HepG2 (cell line): ENCODE data around the gene RNMT. TPM values are rescaled to one million over a fixed set of nuclear protein-coding genes. Genes with fewer than 3 reads are reported as not detected.
A peak's percentile ranks its signal among the peaks of the same experiment; 100 is the strongest.

Experiments used
- ARID2 ChIP-seq: sonication (generic); formaldehyde crosslinking; IDR thresholded peaks from 2 replicates; pipeline ENCODE4 v1.8.1; 2022; ENCODE audit warnings: mild to moderate bottlenecking, missing genetic modification reagents, borderline replicate concordance
- NR2F1 ChIP-seq, 2 experiments: fragments of 450-650 bp in 1 of 2; formaldehyde crosslinking in 1 of 2; IDR thresholded peaks; 2 replicates each; pipeline versions ENCODE4 v1.5.0 to v1.6.1; 2016 to 2020; ENCODE audit warnings: mild to moderate bottlenecking in 1 of 2, missing compliant biosample characterization in 1 of 2, missing genetic modification reagents in 1 of 2, moderate library complexity in 1 of 2
- RNF2 ChIP-seq: fragments of 450-650 bp; conservative IDR thresholded peaks from 2 replicates; pipeline ENCODE4 v1.6.1; 2016; ENCODE audit warnings: low read depth
- ZMYM2 ChIP-seq: sonication (generic); formaldehyde crosslinking; IDR thresholded peaks from 2 replicates; pipeline ENCODE4 v1.8.0; 2022; ENCODE audit warnings: mild to moderate bottlenecking, missing genetic modification reagents
- ZNF282 ChIP-seq: fragments of 450-650 bp; IDR thresholded peaks from 2 replicates; pipeline ENCODE4 v1.6.1; 2018; ENCODE audit not compliant: partially characterized antibody
- ZNF337 ChIP-seq: sonication (generic); formaldehyde crosslinking; IDR thresholded peaks from 2 replicates; pipeline ENCODE4 v1.5.1; 2020; ENCODE audit warnings: missing genetic modification reagents, low read depth, mild to moderate bottlenecking, borderline replicate concordance
- ZNF430 ChIP-seq: sonication (generic); formaldehyde crosslinking; IDR thresholded peaks from 2 replicates; pipeline ENCODE4 v1.9.0; 2021; ENCODE audit warnings: mild to moderate bottlenecking, missing genetic modification reagents
- ZNF501 ChIP-seq: sonication (generic); formaldehyde crosslinking; IDR thresholded peaks from 2 replicates; pipeline ENCODE4 v1.5.1; 2020; ENCODE audit warnings: mild to moderate bottlenecking, moderate library complexity, missing genetic modification reagents
- ZNF510 ChIP-seq: sonication (generic); formaldehyde crosslinking; IDR thresholded peaks from 2 replicates; pipeline ENCODE4 v1.4.0; 2020; ENCODE audit warnings: low read depth, mild to moderate bottlenecking, missing genetic modification reagents
- ZNF563 ChIP-seq: sonication (generic); formaldehyde crosslinking; IDR thresholded peaks from 2 replicates; pipeline ENCODE4 v1.8.0; 2022; ENCODE audit warnings: mild to moderate bottlenecking, moderate library complexity, missing genetic modification reagents
- polyA plus RNA-seq, 8 experiments: library from polyadenylated mRNA; depleted of rRNA in 3 of 8; stranded (reverse) in 7 of 8; unstranded in 1 of 8; fragments of >200 nt; fragmentation: Illumina TruSeq in 4 of 8; extraction: Trizol in 4 of 8; gene quantifications; 2 replicates each; pipeline versions ENCODE4 v1.2.1 to v1.2.3, GENCODE V29; 2011 to 2016; ENCODE audit warnings: low read depth in 4 of 8, missing spikeins in 1 of 8, mixed read lengths in 1 of 8; ENCODE audit not compliant: insufficient read depth in 1 of 8
- total RNA-seq, 5 experiments: library from RNA; depleted of rRNA; stranded (reverse); fragments of >200 nt; fragmentation: Illumina TruSeq; extraction: Trizol; gene quantifications; 2 replicates each; pipeline ENCODE4 v1.2.3, GENCODE V29; 2016; ENCODE audit warnings: low read depth in 1 of 5
- TF ChIP-seq, protein P1 (sequence below): sonication (generic); formaldehyde crosslinking; IDR thresholded peaks from 2 replicates; pipeline ENCODE4 v1.9.0; 2021; ENCODE audit warnings: missing genetic modification reagents, borderline replicate concordance
- TF ChIP-seq, protein P2 (sequence below): sonication (generic); formaldehyde crosslinking; IDR thresholded peaks from 2 replicates; pipeline ENCODE4 v1.5.0; 2020; ENCODE audit warnings: mild to moderate bottlenecking, missing genetic modification reagents
- TF ChIP-seq, protein P3 (sequence below): sonication (generic); formaldehyde crosslinking; IDR thresholded peaks from 2 replicates; pipeline ENCODE4 v1.5.0; 2020; ENCODE audit warnings: mild to moderate bottlenecking, missing genetic modification reagents, borderline replicate concordance
- TF ChIP-seq, protein P4 (sequence below): sonication (generic); formaldehyde crosslinking; IDR thresholded peaks from 2 replicates; pipeline ENCODE4 v1.4.0; 2020; ENCODE audit warnings: mild to moderate bottlenecking, missing genetic modification reagents

Gene RNMT
- total and polyA plus RNA-seq, 2 of the 13 experiments (the other 11 are each of a cell fraction or from before 2014, with no cell fraction given): 22.9 to 24.4 TPM

DNA sequence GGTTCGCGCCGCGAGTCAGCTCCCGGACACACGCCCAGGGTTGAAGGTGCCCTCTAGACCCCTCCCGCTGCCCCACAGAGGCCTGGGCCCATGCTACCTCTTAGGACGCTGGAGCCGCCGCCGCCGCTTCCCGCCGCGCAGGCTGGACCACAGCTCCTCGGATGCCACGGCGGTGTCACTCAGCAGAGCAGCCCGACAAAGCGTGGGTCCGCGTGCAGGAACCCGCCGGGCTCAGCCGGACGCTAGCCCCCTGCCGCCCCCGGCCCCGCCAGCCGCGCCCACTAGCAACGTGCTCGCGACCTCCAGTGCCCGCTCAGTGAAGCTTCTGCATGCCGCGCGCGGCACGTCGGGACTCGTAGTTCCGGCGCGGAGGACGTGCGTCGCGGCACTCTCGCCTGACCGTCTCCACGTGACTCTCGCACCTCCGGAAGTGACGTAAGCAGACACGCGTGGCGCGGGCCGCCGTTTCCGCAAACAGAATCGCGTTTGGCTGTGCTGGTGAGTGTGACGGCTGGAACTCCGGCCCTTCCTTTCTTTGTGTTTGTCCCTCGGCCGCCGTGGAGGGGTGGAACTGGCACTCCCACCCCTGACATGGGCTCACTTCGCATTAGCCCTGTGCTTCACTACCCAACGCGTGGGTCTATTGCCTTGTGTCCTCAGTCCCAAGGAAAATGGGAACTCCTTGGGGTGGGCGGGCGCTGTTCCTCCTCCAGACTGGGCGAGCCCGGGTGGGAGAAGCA lies at the start of gene RNMT, which contains the start of gene FAM210A (continued):
- TF ChIP-seq, protein P1, sequence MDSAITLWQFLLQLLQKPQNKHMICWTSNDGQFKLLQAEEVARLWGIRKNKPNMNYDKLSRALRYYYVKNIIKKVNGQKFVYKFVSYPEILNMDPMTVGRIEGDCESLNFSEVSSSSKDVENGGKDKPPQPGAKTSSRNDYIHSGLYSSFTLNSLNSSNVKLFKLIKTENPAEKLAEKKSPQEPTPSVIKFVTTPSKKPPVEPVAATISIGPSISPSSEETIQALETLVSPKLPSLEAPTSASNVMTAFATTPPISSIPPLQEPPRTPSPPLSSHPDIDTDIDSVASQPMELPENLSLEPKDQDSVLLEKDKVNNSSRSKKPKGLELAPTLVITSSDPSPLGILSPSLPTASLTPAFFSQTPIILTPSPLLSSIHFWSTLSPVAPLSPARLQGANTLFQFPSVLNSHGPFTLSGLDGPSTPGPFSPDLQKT (CRISPR knock-in tag): peak; percentile 85; the same call in 1 of the 2 replicates
- TF ChIP-seq NR2F1 (CRISPR knock-in tag; IDR thresholded peaks at IDR 0.05) (0 out of 4 replicates have a peak, but pooled peaks have one; percentile 19 to 27), ZNF501 (CRISPR knock-in tag) (peak; percentile 91), RNF2 (no peak), ZNF337 (CRISPR knock-in tag) (peak; percentile 81), ZNF282 (no peak), ARID2 (no peak; the same call in 1 of the 2 replicates), ZNF510 (CRISPR knock-in tag) (peak; percentile 81; the same call in 1 of the 2 replicates), ZMYM2 (CRISPR knock-in tag) (no peak), ZNF430 (no peak), ZNF563 (CRISPR knock-in tag) (peak; percentile 41)
- TF ChIP-seq, protein P2, sequence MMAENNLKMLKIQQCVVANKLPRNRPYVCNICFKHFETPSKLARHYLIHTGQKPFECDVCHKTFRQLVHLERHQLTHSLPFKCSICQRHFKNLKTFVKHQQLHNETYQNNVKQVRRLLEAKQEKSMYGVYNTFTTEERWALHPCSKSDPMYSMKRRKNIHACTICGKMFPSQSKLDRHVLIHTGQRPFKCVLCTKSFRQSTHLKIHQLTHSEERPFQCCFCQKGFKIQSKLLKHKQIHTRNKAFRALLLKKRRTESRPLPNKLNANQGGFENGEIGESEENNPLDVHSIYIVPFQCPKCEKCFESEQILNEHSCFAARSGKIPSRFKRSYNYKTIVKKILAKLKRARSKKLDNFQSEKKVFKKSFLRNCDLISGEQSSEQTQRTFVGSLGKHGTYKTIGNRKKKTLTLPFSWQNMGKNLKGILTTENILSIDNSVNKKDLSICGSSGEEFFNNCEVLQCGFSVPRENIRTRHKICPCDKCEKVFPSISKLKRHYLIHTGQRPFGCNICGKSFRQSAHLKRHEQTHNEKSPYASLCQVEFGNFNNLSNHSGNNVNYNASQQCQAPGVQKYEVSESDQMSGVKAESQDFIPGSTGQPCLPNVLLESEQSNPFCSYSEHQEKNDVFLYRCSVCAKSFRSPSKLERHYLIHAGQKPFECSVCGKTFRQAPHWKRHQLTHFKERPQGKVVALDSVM (CRISPR knock-in tag): peak; percentile 16; the same call in 1 of the 2 replicates
- TF ChIP-seq, protein P3, sequence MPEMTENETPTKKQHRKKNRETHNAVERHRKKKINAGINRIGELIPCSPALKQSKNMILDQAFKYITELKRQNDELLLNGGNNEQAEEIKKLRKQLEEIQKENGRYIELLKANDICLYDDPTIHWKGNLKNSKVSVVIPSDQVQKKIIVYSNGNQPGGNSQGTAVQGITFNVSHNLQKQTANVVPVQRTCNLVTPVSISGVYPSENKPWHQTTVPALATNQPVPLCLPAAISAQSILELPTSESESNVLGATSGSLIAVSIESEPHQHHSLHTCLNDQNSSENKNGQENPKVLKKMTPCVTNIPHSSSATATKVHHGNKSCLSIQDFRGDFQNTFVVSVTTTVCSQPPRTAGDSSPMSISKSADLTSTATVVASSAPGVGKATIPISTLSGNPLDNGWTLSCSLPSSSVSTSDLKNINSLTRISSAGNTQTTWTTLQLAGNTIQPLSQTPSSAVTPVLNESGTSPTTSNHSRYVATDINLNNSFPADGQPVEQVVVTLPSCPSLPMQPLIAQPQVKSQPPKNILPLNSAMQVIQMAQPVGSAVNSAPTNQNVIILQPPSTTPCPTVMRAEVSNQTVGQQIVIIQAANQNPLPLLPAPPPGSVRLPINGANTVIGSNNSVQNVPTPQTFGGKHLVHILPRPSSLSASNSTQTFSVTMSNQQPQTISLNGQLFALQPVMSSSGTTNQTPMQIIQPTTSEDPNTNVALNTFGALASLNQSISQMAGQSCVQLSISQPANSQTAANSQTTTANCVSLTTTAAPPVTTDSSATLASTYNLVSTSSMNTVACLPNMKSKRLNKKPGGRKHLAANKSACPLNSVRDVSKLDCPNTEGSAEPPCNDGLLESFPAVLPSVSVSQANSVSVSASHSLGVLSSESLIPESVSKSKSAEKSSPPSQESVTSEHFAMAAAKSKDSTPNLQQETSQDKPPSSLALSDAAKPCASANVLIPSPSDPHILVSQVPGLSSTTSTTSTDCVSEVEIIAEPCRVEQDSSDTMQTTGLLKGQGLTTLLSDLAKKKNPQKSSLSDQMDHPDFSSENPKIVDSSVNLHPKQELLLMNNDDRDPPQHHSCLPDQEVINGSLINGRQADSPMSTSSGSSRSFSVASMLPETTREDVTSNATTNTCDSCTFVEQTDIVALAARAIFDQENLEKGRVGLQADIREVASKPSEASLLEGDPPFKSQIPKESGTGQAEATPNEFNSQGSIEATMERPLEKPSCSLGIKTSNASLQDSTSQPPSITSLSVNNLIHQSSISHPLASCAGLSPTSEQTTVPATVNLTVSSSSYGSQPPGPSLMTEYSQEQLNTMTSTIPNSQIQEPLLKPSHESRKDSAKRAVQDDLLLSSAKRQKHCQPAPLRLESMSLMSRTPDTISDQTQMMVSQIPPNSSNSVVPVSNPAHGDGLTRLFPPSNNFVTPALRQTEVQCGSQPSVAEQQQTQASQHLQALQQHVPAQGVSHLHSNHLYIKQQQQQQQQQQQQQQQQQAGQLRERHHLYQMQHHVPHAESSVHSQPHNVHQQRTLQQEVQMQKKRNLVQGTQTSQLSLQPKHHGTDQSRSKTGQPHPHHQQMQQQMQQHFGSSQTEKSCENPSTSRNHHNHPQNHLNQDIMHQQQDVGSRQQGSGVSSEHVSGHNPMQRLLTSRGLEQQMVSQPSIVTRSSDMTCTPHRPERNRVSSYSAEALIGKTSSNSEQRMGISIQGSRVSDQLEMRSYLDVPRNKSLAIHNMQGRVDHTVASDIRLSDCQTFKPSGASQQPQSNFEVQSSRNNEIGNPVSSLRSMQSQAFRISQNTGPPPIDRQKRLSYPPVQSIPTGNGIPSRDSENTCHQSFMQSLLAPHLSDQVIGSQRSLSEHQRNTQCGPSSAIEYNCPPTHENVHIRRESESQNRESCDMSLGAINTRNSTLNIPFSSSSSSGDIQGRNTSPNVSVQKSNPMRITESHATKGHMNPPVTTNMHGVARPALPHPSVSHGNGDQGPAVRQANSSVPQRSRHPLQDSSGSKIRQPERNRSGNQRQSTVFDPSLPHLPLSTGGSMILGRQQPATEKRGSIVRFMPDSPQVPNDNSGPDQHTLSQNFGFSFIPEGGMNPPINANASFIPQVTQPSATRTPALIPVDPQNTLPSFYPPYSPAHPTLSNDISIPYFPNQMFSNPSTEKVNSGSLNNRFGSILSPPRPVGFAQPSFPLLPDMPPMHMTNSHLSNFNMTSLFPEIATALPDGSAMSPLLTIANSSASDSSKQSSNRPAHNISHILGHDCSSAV (CRISPR knock-in tag): no peak
- TF ChIP-seq, protein P4, sequence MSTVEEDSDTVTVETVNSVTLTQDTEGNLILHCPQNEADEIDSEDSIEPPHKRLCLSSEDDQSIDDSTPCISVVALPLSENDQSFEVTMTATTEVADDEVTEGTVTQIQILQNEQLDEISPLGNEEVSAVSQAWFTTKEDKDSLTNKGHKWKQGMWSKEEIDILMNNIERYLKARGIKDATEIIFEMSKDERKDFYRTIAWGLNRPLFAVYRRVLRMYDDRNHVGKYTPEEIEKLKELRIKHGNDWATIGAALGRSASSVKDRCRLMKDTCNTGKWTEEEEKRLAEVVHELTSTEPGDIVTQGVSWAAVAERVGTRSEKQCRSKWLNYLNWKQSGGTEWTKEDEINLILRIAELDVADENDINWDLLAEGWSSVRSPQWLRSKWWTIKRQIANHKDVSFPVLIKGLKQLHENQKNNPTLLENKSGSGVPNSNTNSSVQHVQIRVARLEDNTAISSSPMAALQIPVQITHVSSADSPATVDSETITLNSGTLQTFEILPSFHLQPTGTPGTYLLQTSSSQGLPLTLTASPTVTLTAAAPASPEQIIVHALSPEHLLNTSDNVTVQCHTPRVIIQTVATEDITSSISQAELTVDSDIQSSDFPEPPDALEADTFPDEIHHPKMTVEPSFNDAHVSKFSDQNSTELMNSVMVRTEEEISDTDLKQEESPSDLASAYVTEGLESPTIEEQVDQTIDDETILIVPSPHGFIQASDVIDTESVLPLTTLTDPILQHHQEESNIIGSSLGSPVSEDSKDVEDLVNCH (CRISPR knock-in tag): 0 out of 2 replicates have a peak, but pooled peaks have one; percentile 18
